Mesodermal cell (in vitro differentiated cells): ENCODE measurements around the gene KDM1B.

ENCODE experiments used
- H3K27ac ChIP-seq: 2 replicates; pipeline ENCODE4 v1.7.0; 2013; ENCODE audit warnings: mild to moderate bottlenecking, low read depth, low read length, moderate library complexity; ENCODE audit not compliant: severe bottlenecking
- H3K36me3 ChIP-seq: 2 replicates; pipeline ENCODE4 v1.7.1; 2013; ENCODE audit warnings: mild to moderate bottlenecking, low read length, moderate library complexity; ENCODE audit not compliant: control insufficient read depth, insufficient read depth
- H3K4me1 ChIP-seq: one replicate; pipeline ENCODE4 v1.7.1; 2013; ENCODE audit warnings: mild to moderate bottlenecking, low read length; ENCODE audit not compliant: insufficient read depth, control insufficient read depth, poor library complexity, severe bottlenecking
- H3K4me3 ChIP-seq: 2 replicates; pipeline ENCODE4 v1.7.0; 2013; ENCODE audit warnings: low read length, control low read depth, mild to moderate bottlenecking; ENCODE audit not compliant: insufficient read depth, poor library complexity, severe bottlenecking; ENCODE audit errors: extremely low read depth
- H3K9me3 ChIP-seq: 2 replicates; pipeline ENCODE4 v1.7.1; 2013; ENCODE audit warnings: mild to moderate bottlenecking, low read length, moderate library complexity; ENCODE audit not compliant: control insufficient read depth
- WGBS, 2 experiments: methylation state at CpG; one replicate each; pipeline ENCODE4 v1.1.5; 2013; ENCODE audit warnings: missing lambda C conversion rate in 2 of 2; ENCODE audit not compliant: insufficient coverage in 2 of 2; 5-methylcytosine and 5-hydroxymethylcytosine counted together

KDM1B gene

GRCh38 chr6:18132346-18132745, 22.9 kb upstream of the KDM1B start:
- Histone ChIP-seq H3K4me1 (no peaks in the 10 kb centered on the region), H3K27ac (no peak overlapping the region), H3K36me3 (peaks cover 7% of the 10 kb centered on the region), H3K9me3 (no peaks in the 10 kb centered on the region), H3K4me3 (no peak overlapping the region)
- 80 to 100% methylated on average over 1 of the region's 3 CpGs for WGBS, 2 experiments

GRCh38 chr6:18135171-18135570, 20.1 kb upstream of the KDM1B start:
- no peak overlapping the region for H3K4me3 ChIP-seq
- H3K9me3 ChIP-seq, result no peaks in the 10 kb centered on the region
- no peaks in the 10 kb centered on the region for H3K4me1 ChIP-seq
- WGBS, 2 experiments, result 80% methylated on average over 1 of the region's 2 CpGs; no CpG with 5 or more reads in 1 of the 2 experiments
- H3K36me3 ChIP-seq, result peaks cover 12% of the 10 kb centered on the region
- no peak overlapping the region for H3K27ac ChIP-seq

GRCh38 chr6:18136260-18136659, 19.0 kb upstream of the KDM1B start:
- WGBS, 2 experiments, result 96 to 97% methylated on average over 7 to 10 of the region's 10 CpGs
- Histone ChIP-seq H3K9me3 (no peaks in the 10 kb centered on the region), H3K4me3 (no peak overlapping the region), H3K4me1 (no peaks in the 10 kb centered on the region), H3K27ac (no peak overlapping the region), H3K36me3 (peaks cover 19% of the 10 kb centered on the region)

- Histone ChIP-seq H3K27ac (no peak overlapping the region), H3K4me3 (no peak overlapping the region), H3K9me3 (no peaks in the 10 kb centered on the region), H3K36me3 (peaks cover 19% of the 10 kb centered on the region), H3K4me1 (no peaks in the 10 kb centered on the region)
- 91% methylated on average over 4 of the region's 5 CpGs for WGBS, 2 experiments
These were observed 16.3 kb upstream of the KDM1B start for GRCh38 chr6:18138906-18139305.

- Histone ChIP-seq H3K27ac (no peak overlapping the region), H3K4me1 (no peaks in the 10 kb centered on the region), H3K9me3 (no peaks in the 10 kb centered on the region), H3K36me3 (peaks cover 19% of the 10 kb centered on the region), H3K4me3 (no peak overlapping the region)
- 87 to 93% methylated on average over 4 to 6 of the region's 6 CpGs for WGBS, 2 experiments
These were observed 15.1 kb upstream of the KDM1B start for GRCh38 chr6:18139935-18140621.

- no peaks in the 10 kb centered on the region for H3K4me1 ChIP-seq
- H3K9me3 ChIP-seq, result no peaks in the 10 kb centered on the region
- no peak overlapping the region for H3K27ac ChIP-seq
- WGBS, 2 experiments, result 90 to 93% methylated on average over 10 to 12 of the region's 13 CpGs
- peaks cover 21% of the 10 kb centered on the region for H3K36me3 ChIP-seq
- H3K4me3 ChIP-seq, result no peak overlapping the region
These were observed 13.2 kb upstream of the KDM1B start for GRCh38 chr6:18141805-18142590.

GRCh38 chr6:18142591-18142861, 12.7 kb upstream of the KDM1B start:
- H3K4me3 ChIP-seq, result no peak overlapping the region
- WGBS, 2 experiments, result 89 to 100% methylated on average over 3 of the region's 3 CpGs
- H3K27ac ChIP-seq, result no peak overlapping the region
- H3K4me1 ChIP-seq, result no peaks in the 10 kb centered on the region
- peaks cover 26% of the 10 kb centered on the region for H3K36me3 ChIP-seq
- H3K9me3 ChIP-seq, result no peaks in the 10 kb centered on the region

GRCh38 chr6:18147160-18147559, 8.1 kb upstream of the KDM1B start:
- peaks cover 16% of the 10 kb centered on the region for H3K36me3 ChIP-seq

GRCh38 chr6:18147616-18148015, 7.6 kb upstream of the KDM1B start:
- H3K36me3 ChIP-seq, result peaks cover 16% of the 10 kb centered on the region
- H3K27ac ChIP-seq, result no peak overlapping the region
- no CpG with 5 or more reads among the region's 2 CpGs for WGBS, 2 experiments
- H3K9me3 ChIP-seq, result no peaks in the 10 kb centered on the region
- H3K4me1 ChIP-seq, result peaks cover 4% of the 10 kb centered on the region
- no peak overlapping the region for H3K4me3 ChIP-seq

More at GRCh38 chr6:18147160-18147559, 8.1 kb upstream of the KDM1B start:
- Histone ChIP-seq H3K4me3 (no peak overlapping the region), H3K4me1 (no peaks in the 10 kb centered on the region), H3K9me3 (no peaks in the 10 kb centered on the region), H3K27ac (no peak overlapping the region)
- WGBS, 2 experiments, result no CpG with 5 or more reads among the region's 2 CpGs

GRCh38 chr6:18148304-18149025, 6.8 kb upstream of the KDM1B start:
- WGBS, 2 experiments, result 89 to 100% methylated on average over 1 to 2 of the region's 5 CpGs
- Histone ChIP-seq H3K4me3 (no peak overlapping the region), H3K9me3 (no peaks in the 10 kb centered on the region), H3K4me1 (peaks cover 12% of the 10 kb centered on the region), H3K36me3 (peaks cover 10% of the 10 kb centered on the region), H3K27ac (no peak overlapping the region)
